GM18526 (cell line): ENCODE data around the gene ACOX1.

Experiments
- POLR2A ChIP-seq: IDR thresholded peaks from 3 replicates; pipeline ENCODE4 v1.6.1; 2011; ENCODE audit not compliant: insufficient read length; ENCODE audit errors: extremely low read depth

Gene ACOX1

DNA sequence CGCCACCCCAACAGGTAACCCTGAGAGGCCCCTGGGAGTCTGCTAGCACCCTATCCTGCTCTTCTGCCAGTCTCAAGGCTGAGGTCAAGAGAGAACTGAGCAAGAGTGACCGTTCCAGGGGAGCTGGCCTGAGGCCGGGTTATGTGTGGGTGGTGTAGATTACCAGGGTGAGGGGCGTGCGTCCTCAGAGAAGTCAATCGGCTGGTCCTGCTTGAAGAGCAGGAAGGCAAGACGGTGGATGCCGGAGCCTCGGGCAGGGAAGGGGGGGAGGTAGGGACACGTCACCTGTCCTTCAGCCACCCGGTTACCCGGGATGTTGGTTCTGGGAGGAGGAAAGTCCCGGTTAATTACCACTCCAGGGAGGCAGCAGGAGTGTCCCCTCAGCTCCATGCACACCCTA lies 79.6 kb downstream of the ACOX1 start:
- TF ChIP-seq POLR2A: no peak

DNA sequence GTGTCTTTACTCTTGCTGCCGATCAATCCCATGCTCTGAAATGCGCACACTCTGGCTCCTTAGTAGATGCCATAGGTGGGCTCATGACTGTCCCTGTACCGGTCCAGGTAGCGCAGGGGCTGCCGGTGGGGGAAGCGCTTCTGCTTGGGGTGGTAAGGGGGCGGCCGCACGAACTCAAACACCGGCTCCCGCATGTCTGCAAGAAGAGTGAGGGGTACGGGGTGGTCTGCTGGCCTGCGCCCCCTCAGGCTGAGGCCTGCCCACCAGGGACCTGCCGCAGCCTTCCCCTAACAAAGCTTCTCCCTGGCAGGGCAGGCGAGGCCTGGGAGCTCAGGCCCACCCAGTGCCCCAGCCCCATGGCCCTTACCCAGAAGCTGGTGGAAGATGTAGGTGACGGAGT lies 80.2 kb downstream of the ACOX1 start:
- TF ChIP-seq POLR2A: no peak

DNA sequence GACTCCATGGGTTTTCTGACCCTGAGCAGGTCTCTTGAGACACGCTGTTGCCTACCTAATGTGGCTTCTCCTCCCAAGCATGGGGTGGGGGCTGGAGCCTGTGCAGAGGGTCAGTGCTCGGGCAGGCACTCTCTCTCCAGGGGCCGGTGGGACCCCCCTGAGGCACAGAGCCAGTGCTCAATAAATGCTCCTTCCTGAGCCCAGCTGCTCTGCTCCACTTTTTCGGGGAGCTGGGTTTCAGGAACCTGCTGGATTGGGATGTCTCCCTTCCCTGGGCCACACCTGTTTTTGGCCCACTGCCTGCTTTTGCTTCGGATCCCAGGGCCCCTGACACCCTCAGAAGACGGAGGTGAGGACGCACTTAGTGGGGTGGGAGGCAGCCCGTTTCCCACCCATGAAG lies 80.9 kb downstream of the ACOX1 start:
- no peak for TF ChIP-seq POLR2A

DNA sequence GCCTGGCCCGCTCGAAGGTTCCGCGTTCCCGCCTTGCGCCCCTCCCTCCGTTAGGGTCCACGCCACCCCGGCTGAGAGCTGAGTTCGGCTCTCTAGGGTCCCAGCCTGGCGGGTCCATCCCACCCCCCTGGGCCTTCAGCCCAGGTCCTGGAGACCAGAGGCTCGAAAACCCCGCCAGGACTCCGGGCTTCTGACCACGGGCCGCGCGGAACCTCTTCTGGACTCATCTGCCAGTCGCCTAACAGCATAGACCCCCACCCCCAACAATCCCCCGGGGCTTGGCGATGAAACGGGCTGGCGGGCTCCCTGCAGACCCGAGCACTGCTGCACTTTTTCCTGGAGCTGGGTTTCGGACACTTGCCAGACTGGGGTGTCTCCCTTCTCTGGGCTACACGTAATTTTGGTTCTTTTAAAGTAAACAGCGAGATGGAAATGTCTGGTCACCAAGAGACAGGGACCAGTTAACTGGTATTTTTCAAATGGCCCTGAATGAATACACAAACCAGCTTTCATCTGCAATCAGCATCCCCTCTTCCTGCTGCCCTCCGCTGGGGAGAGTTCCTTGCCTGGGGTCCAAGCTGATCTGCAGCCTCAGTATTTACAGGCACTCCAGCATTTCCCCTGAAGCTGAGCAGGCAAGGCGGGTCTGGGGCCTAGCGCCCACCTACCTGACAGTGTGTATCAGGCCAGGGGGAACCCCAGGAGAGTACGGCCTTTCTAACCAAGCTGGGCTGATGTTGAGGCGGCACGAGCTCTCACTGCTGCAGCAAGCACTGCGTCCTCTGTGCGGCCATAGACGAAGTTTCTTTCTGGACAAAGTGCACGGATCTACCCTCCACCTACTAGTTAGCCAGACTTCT lies 81.6 kb downstream of the ACOX1 start:
- TF ChIP-seq POLR2A: no peak

DNA sequence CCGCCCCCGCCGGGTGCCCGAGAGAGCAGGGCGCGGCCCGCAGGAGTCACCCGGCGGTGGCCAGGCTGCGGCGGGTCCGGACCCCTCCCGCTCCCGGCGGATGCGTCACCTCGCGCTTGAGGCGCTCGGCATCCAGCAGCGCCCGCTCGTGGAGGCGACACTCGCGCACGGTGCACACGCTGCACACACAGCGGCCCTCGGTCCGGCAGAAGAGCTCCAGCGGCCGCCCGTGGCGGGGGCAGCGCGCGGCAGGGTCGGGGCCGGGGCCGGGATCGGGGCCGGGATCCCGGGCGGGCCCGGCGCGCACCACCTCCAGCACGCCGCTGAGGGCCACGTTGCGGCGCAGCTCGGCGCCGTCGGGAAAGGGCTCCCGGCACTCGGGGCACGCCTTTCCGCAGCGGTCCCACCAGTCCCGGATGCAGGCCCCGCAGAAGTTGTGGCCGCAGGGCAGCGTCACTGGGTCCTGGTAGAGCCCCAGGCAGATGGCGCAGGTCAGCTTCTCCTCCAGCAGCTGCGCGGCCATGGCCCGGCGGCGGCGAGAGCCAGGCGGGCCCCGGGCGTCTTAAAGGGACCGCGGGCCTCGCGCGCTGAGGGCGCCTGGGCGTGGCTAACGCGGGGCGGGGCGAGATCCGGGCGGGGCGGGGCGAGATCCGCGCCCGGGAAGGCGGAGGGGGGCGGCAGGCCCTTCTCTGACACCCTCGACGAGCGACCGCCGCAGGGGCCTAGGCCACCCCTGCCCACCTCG lies 82.4 kb downstream of the ACOX1 start, which contains the start of gene TRIM65:
TSS of gene TRIM65 (minus strand) at position 537 of the 745 bp plus-strand sequence. CDS start at position 523, 14 bp downstream.
- peak; percentile 74 for TF ChIP-seq POLR2A

DNA sequence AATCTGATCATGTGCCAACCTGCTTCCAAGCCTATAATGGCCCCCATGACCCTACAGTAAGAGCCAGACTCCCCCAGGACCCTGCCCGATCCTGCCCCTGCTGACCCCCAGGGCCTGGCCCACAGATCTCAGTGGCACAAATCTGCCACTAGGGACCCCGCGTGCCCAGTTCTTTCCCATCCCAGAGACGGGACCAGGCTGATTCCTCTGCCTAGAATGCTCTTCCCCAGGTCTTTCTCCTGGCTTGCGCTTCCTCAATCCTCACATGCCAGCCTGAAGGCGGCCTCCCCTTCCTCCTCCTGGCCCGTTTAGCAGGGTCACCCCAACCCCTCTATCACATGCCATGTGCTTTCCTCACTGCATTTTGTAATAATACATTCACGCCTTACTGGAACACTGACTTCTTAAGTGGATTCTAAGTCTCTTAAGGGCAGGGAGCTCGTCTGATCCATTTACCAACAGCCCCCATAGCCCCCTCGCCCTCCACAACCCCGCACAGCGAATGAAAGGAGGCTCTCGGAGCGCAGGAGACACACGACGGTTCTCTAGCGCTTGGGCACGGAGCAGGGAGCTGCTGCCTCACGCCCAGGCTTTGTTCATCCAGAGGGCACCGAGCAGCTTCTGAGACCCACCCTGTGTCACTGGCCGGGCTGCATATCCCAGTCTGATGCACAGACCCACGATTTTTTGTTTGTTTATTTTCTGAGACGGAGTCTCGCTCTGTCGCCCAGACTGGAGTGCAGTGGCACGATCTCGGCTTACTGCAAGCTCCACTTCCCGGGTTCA lies 83.4 kb downstream of the ACOX1 start:
- TF ChIP-seq POLR2A: no peak

DNA sequence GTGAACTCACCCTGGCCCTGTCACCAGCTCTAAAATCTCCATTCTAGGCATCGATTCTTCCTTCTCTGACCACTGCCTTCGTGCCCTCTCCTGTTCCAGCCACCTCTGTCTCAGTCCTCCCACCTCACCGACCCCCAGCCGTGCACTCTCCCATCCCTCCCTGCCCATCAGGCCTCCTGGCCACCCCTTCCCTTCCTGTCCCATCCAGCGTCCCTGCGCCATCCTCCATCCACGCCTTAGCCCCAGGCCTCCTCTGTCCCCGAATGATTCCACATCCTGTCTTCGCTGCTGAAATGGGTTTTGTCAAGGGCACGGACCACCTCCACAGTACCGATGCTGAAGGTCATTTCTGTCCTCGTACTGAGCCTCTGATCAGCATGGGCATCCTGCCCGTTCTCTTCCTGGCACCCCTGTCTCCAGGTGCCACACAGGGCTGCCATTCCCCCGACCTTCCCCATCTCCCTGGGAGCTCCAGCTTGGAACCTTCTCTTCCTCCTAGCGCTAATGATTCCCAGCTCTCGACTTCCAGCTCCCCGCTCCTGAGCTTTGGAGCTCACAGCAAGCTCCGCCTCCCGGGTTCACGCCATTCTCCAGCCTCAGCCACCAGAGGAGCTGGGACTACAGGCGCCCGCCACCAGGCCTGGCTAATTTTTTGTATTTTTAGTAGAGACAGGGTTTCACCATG lies 84.8 kb downstream of the ACOX1 start:
- TF ChIP-seq POLR2A: no peak

DNA sequence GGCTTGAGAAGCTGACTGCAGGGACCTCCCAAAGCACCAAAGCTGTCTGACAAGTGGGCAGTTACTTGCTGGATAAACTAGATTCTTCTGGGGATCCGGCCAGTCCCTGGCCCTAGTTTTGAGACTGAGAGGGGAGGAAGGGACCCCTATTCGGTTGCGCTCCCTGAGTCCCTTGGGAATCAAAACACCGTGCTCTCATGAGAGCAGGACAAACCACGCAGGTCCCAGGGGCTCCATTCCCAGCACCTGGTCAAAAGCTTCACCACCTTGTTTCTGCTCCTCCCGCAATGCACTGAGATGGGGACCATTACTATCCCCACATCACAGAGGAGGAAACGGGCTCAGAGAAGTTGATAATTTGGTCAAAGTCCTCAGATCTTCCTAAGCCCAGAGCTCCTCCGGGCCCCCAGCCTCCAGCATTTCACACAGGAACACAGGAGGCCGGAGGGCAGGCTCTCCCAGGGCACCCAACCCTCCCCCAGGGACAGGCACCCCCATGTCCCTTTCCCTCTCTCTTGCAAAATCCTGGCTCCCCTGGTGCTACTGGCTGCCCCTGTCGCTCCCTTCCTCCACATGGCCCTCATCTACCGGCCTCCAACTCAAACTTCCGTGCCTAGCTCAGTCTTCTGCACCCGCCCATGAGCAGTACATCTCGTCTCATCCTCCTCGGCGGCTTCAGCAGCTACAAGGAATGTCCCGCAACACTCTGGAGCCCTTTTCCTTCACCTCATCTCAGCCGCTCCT lies 85.5 kb downstream of the ACOX1 start:
- no peak for TF ChIP-seq POLR2A

DNA sequence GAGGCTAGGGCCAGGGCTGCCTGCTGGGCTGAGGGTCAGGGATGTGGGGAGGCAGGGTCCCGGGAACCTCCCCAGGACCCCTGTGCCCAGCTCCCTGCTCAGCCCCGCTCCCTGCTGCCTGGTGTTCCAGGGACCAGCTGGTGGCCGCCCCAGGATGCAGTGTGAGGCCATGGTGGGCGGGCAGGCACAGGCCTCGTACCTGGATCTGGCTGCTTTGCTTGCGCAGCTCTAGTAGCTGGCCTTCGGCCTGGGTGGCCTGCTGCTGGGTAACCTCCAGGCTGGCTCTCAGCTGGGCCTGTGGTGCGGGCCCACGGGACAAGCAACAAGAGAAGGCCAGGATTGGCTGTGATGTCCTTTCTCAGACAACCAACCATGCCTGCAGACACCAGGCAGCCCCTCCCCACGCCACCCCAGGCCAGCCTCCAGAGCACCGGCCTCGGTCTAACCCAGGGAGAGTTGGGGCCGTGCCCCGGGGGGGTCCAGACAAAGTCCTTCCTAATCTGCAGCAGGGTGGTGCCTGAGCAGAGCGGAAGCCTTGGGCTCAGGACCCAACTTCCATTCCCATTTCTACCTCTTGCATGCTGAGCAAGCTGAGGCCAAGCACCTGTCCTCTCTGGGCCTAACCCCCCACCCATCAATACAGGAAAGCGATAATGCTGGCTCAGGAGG lies 86.3 kb downstream of the ACOX1 start:
- no peak for TF ChIP-seq POLR2A

DNA sequence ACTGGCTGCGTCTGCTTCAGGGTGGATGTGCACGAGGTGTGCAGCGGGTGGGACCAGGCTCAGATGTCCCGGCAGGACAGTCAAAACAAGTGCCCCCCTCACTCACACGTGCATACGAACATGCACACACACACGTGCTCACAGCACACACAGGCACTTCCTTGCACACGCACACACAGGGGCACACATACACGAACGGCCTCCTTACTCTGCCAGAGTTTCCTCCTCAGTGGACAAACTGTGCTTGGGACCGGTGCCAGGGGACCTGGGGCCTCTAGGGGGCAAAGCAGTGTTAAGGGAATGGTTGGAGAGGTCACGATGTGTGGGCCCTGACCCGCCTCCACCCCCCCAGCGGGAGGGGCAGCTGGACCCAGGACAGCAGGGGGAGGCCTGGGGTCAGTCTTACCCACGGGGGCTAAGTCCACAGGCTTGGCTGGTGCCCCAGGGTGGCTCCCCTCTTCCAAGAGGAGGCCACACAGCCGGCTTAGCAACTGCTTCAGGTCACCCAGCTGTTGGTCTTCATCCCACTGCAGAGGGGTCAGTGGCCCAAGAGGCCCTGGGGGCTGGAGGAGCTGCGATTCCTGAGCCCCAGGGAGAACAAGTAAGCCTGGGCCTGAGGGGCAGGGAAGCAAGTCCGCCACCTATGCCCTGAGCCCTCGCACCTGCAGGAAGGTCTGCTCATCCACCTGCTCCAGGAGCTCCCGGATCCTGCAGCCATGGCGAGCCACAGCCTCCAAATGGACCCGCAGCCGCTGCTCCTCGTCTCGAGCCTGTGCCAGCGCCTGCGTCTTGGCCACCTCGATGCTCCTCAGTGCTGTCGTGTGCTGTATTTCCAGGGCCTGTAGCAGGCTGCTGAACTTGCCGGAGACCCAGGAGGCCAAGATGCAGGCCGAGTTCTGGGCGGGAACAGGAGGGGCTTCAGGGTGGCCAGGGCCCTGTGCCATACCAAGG lies 87.1 kb downstream of the ACOX1 start:
- no peak for TF ChIP-seq POLR2A
